HEK293T (cell line): ENCODE results near the gene TFB1M.

Experiments used
- BHLHE40 ChIP-seq: fragments of 450-650 bp; IDR thresholded peaks from 2 replicates; pipeline ENCODE4 v1.6.1; 2016; ENCODE audit warnings: mild to moderate bottlenecking, moderate library complexity, borderline replicate concordance
- CTBP1 ChIP-seq: fragments of 450-650 bp; IDR thresholded peaks from 2 replicates; pipeline ENCODE4 v1.6.1; 2016; ENCODE audit warnings: borderline replicate concordance
- ELF4 ChIP-seq: fragments of 450-650 bp; IDR thresholded peaks from 2 replicates; pipeline ENCODE4 v1.6.1; 2017; ENCODE audit warnings: antibody characterized with exemption
- FOXA1 ChIP-seq: fragments of 450-650 bp; IDR thresholded peaks from 2 replicates; pipeline ENCODE4 v1.6.1; 2016; ENCODE audit warnings: mild to moderate bottlenecking
- FOXM1 ChIP-seq: fragments of 450-650 bp; IDR thresholded peaks from 2 replicates; pipeline ENCODE4 v1.6.1; 2017; ENCODE audit warnings: mild to moderate bottlenecking, borderline replicate concordance
- HDGF ChIP-seq: fragments of 450-650 bp; IDR thresholded peaks from 2 replicates; pipeline ENCODE4 v1.6.1; 2017; ENCODE audit warnings: antibody characterized with exemption, borderline replicate concordance
- SP1 ChIP-seq: fragments of 450-650 bp; IDR thresholded peaks from 2 replicates; pipeline ENCODE4 v1.6.1; 2017
- TF ChIP-seq, protein P1 (sequence below): fragments of 450-650 bp; IDR thresholded peaks from 2 replicates; pipeline ENCODE4 v1.6.1; 2016

- TF ChIP-seq, protein P1, sequence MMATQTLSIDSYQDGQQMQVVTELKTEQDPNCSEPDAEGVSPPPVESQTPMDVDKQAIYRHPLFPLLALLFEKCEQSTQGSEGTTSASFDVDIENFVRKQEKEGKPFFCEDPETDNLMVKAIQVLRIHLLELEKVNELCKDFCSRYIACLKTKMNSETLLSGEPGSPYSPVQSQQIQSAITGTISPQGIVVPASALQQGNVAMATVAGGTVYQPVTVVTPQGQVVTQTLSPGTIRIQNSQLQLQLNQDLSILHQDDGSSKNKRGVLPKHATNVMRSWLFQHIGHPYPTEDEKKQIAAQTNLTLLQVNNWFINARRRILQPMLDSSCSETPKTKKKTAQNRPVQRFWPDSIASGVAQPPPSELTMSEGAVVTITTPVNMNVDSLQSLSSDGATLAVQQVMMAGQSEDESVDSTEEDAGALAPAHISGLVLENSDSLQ, result no peak
- TF ChIP-seq FOXM1 (no peak), HDGF (no peak), BHLHE40 (no peak), FOXA1 (no peak), ELF4 (no peak), SP1 (no peak), CTBP1 (no peak)
These were observed 15.9 kb upstream of the TFB1M start for GRCh38 chr6:155330133-155330734.
